GM21528 (cell line): ENCODE measurements around the gene PKD2L1.
"Not testable (repeated sequence)": the region's sequence is repeated elsewhere in the genome, so short reads cannot be mapped to it uniquely, and the experiment has no call there.

ENCODE experiments used
- ATAC-seq: cut with Tn5 transposase; IDR thresholded peaks from one replicate; pipeline ENCODE4 v1.9.1; 2021; ENCODE audit warnings: mild to moderate bottlenecking, moderate library complexity; ENCODE audit not compliant: unreplicated experiment, low FRiP score

Gene PKD2L1

DNA sequence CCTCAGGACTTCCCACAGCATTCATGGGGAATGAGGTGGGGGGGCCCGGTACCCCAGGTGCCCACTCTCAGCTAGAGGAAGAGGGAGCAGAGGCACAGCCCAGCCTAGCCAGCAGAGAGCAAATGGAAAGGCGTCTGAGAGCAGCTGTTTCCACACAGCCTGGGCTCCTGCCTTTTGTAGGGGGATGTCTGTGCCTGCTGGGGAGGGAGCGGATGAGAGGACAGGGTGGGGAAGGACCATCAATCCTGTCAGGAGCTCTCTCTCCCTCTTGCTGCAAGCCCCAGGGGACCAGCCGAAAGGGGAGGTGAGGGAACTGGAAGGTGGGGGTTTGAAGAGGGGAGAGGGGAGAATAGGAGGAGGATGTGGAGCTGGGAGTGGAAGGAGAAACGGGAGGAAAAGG is at the start of gene PKD2L1:
PKD2L1 (minus strand) TSS at position 150 of the 400 bp plus-strand sequence; CDS start at position 25, 125 bp downstream.
- no peak for ATAC-seq

DNA sequence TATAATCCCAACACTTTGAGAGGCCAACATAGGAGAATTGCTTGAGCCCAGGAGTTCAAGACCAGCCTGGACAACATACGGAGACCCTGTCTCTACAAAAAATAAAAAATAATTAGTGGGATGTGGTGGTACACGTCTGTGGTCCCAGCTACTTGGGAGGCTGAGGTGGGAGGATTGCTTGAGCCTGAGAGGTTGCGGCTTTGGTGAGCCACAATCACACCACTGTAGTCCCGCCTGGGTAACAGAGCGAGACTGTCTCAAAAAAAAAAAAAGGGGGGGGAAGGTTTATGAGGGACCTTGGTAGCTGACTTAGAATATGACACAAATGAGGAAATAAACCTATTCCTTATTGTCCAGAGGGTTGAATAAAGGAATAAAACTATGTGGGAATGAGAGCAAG is 47.8 kb upstream of the PKD2L1 start:
- ATAC-seq, result no peak

DNA sequence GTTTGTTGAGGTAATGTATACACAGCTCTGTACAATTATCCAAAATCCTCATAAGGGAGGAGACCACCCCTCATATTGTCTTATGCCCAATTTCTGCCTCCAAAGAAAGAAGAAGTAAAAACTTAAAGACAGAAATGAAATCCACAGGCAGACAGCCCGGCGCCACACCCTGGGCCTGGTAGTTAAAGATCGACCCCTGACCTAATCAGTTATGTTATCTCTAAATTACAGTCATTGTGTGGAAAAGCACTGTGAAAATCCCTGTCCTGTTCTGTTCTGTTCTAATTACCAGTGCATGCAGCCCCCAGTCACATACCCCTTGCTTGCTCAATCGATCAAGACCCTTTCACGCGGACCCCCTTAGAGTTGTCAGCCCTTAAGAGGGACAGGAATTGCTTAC is 46.6 kb upstream of the PKD2L1 start:
- ATAC-seq, result not testable (repeated sequence)

DNA sequence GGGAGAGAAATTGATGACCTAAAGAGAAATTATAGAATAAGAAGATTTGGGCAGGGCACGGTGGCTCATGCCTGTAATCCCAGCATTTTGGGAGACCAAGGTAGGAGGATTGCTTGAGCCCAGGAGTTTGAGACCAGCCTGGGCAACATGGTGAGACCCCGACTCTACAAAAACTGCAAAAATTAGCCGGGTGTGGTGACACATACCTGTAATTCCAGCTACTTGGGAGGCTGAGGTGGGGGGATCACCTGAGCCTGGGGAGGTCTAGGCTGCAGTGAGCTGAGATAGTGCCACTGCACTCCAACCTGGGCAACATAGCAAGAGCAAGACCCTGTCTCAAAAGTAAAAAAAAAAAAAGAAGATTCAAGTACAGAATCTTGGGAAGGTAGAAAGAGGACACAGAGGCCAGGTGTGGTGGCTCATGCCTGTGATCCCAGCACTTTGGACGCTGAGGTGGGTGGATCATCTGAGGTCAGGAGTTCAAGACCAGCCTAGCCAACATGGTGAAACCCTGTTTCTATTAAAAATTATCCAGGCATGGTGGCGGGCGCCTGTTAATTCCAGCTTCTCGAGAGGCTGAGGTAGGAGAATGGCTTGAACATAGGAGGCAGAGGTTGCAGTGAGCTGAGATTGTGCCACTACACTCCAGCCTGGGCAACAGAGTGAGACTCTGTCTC is 44.8 kb upstream of the PKD2L1 start:
- ATAC-seq, result not testable (repeated sequence)

DNA sequence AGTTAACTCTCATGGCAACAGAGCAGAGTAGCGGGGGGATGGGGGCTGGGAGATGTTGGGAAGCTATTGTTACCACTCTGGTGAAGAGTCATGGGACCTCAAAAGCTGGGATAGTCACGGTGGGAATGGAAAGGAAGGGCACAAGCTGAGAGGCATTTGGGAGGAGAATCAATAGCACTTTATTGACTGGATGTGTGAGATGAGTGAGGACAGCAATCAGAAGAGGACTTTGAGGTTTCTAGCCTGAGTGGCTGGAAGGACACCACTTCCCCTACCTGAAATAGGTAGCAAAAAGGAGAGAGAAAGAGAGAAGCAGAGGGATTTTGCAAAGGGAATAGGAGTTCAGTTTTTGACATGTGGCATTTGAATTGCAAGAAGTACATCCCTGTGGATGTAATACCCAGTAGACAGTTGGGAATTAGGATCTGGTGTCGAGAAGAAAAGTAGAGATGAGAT is 44.2 kb upstream of the PKD2L1 start:
- no peak for ATAC-seq

DNA sequence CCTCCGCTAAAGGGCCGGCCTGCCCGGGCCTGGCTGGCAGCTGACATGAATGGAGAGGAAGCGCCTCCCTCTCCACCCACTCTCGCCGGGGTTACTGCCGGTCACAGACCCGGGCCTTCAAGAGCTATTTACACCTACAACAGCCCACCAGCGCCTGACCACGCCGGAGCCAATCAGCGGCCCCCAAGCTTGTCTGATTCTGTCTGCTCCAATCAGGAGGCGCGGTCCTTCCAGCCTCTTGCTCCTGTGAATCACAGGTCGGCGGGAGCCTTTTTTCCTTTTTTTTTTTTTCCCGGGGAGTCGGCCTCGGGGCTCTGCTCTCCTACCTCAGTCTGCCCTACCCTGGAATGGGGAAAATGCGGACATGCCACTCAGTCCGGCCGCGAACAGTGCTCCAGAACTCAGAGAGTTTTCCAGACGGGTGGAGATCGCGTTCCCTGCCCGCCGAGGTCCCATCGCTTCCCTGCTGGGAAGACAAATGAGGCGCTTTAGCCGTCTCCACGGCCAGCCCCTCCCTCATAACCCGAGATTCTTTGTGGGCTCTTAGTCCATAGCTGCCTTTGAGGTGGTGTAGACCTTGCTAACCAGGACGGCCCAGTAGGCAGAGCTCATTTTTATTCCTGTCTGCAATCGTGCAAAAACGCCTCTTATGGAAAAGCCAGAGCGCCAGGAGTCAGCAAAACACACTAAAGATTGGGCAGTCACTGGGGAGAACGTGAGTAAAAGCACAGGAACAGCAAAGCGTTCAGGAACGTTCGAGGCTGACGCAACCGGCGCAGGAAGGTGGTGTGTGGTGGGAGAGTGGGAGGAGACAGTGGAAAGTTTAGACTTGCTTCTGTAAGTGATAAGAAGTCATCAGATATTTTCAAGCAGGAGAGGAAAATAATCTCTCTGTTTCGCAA is 43.5 kb upstream of the PKD2L1 start:
- ATAC-seq, result peak; percentile 92

DNA sequence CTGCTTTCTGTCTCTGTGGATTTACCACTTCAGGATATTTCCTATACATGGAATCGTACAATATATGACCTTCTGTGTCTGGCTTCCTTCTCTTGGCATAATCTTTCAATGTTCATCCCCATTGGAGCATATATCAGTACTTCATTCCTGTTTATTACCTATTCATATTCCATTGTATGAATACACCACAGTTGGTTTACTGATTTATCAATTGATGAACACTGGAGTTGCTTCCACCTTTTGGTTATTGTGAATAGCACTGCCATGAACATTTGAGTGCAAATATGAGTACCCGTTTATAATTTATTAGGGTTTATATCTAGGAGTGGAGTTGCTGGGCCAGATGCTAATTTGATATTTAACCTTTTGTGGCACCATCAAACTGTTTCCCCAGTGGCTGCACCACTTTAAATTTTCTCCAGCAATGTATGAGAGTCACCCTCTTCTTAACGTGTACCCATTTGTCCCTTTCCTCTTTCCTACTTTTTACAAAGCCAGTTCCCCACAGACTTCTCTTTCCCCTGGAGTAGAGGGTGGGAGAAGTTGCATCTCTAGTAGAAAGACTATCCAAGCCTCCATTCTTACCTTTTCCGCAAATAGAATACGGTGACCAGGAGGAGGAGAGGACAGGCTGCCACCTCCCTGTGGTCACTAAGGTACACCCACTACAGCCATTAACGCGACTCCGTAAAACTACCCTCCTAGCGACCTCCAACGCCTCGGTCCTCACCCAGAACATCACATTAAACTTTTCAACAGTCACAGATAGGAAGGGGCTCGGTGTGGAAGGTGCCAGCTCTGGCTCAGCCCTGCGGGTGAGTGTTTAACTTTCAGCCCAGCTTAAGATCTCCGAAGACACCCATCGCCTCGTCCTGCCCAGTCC is 42.6 kb upstream of the PKD2L1 start:
- ATAC-seq, result no peak

DNA sequence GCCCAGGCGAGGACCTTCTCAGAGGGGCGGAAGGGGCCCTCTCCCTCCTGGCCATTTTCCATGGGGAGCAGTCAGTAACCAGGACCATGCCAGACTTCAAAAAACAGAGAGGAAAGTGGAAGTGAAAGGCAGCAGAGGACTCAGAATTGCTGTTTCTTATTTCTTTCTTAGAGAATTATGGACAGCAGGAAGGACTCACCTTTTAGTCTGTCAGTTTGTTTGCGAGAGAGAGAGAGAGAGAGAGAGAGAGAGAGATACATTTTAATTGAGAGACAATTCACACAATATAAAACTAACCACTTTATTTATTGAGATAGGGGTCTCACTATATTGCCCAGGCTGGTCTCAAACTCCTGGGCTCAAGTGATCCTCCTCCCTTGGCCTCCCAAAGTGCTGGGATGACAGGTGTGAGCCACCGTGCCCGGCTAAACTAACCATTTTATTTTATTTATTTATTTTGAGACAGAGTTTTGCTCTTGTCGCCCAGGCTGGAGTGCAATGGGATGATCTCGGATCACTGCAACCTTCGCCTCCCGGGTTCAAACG is 41.5 kb upstream of the PKD2L1 start:
- ATAC-seq, result no peak

DNA sequence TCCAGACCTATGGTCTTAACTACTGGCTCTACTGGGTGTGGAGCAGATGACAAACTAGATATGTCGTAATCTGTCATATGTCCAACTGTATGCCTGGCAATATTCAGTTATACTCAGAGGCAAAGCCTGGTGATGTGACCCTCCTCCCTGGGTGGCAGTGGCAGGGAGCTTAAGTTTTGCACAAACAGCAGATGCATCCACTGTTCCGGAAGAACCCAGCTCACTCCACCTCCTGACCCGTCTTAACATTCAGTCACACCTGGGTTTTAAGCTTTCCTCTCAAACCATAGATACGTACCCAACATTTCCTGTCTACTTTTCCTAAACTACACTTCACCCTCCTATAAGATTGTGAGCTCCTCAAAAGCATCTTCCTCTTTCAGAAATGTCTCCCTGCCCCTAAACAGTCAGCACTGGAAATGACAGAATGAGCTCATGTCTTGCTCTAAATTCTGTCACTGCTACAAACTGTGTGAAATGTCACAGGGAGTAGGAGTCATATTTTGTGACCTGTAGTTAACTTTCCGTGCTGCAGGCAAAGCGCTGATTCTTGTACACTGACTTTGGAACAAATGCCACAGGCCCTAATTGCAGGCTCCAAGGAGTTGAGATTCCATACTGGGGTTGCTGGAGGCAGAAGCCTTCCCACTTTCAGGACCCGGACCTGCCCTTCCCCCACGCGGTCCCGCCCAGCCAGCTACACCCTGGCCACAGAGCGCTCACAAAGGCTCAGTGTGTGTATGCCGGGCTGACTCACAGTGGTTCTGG is 40.9 kb upstream of the PKD2L1 start:
- ATAC-seq, result no peak

DNA sequence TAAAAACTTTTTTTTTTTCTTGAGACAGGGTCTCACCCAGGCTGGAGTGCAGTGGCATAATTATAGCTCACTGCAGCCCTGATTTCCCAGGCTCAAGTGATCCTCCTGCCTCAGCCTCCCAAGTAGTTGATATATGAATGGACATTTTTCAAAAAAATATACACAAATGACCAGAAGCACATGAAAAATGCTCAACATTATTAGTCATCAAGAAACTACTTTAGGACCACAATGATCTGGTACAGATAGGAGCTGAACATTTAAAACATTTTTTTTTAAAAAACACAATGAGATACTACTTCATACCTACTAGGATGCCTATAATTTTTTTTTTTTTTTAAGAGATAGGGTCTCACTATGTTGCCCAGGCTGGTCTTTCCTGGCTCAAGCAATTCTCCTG is 38.7 kb upstream of the PKD2L1 start:
- ATAC-seq, result no peak

DNA sequence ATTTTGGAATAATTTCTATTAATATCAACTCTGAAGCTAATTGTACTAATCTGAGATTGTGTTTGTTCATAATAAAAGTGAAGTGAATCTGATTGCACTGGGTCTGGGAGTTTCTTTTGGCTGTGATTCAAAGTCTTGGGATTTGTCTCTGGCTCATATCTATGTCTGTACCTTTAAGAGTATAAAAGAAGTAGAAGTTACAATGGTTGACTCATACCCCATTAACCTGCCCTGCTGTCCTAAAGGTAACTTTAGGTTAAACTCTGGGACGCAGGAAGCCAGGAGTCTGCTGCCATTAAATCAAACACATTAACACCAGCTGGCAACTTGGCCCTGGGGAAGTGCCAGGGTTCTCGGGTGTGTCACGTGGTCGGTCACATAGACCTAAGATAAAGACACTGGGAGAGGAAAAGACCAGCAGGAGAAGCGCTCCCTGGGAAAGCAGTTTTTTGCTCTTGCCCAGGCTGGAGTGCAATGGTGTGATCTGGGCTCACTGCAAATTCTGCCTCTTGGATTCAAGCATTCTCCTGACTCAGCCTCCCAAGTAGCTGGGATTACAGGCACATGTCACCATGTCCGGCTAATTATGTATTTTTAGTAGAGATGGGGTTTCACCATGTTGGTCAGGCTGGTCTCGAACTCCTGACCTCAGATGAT is 34.8 kb upstream of the PKD2L1 start:
- no peak for ATAC-seq

DNA sequence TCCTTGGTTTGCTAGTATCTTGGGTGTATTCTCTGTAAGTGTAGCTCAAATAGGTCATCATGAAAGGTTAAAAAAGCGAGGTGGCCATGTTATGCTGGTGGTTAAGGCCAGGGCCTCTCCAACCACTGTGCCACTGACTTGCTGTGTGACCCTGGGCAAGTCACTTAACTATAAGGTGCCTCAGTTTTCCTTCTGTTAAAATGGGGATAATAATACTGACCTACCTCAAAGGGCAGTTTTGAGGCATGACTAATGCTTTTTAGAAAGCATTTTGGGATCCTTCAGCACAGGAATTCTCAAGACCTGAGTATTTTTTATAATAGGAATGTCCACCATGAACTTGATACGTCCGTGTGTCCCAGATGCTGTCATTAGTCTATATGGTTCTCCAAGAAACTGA is 34.1 kb upstream of the PKD2L1 start:
- no peak for ATAC-seq

DNA sequence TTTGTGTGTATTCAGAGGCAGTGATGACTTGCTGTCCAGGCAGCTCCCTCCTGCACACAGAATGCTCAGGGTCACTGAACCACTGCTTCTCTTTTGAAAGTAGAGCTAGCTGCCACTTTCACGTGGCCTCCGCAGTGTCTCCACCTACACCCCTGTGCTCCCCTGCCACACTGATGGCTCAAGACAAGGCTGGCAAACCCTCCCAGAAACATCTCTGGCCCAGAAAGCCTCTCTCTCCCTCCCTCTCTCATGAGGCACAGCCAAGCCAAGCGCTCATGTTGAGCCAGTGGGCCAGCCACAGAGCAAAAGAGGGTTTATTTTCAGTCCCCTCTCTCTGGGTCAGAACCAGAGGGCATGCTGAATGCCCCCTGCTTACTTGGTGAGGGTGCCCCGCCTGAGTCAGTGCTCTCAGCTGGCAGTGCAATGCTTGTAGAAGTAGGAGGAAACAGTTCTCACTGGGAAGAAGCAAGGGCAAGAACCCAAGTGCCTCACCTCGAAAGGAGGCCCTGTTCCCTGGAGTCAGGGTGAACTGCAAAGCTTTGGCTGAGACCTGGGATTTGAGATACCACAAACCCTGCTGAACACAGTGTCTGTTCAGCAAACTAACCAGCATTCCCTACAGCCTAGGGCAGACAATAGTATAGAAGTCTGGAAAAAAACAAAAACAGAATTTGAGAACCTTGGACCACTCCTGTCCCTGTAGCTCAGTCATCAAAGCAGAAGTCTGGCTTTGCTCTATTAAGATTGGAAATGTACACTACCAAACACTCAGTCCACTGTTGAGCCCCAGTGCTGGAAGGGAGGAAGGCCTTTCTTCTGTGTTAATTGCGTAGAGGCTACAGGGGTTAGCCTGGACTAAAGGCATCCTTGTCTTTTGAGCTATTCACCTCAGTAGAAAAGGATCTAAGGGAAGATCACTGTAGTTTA is 32.8 kb upstream of the PKD2L1 start:
- no peak for ATAC-seq

DNA sequence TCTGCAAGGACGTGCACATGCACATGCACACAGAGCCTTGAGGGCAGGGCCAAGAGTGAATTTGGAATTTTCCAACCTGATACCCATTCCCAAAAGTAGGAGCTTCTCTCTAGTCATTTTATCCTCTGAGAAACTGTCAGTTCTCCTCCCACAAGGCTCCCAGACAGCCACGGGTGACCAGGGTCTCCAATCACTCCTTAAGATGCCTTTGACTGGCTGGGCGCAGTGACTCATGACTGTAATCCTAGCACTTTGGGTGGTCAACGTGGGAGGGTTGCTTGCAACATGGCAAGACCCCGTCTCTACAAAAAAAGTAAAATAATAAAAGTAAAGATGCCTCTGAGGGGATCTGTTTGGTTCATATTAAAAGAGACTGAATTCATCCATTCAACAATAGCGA is 30.2 kb upstream of the PKD2L1 start:
- ATAC-seq, result no peak

DNA sequence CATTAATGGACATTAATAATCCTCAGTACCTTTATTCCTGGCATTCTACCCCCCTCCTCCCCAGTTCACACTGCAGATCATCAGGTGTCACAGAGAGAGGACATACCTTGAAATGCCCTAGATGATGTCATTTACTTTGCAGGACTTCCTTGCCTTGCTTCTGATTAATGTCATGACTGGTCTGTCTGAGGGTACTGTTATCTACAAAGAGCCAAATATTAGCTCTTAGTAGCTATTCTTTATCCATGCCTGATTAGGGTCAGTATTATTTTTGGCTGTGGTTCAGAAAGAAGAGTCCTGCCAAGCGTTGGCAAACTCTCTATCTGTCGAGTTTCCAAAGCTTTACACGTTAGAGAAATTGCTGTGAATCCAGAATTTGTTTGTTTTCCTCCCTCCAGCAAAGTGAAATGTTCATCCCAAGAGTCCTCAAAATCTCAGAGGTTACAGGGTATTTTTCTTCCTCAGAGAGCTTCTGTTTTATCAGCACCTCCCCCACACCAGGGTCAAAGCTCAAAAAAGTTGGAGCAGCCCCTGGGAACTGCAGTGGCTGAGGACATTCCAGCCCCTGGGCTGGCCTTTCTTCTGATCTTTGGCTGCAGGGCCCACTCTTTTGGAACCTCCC is 29.6 kb upstream of the PKD2L1 start:
- no peak for ATAC-seq

DNA sequence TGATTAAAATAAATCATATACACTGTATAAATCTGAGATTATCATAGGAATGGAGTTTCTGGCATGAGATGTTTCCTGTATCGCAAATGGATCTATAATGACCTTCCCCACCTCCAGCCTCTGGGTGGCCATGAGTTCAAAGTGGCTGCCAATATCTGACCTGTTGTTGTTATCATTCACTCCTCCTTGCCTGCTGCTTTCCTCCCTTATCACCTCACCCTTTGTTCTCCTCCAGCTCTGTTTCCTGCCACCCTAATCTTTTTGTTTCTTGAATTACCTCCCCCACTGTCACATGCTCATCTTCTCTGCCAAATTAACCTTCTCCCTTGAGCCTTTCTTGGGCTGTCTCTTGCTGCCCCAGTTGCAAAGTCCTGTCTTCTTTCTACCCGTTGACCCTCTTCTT is 29.0 kb upstream of the PKD2L1 start:
- ATAC-seq, result no peak

DNA sequence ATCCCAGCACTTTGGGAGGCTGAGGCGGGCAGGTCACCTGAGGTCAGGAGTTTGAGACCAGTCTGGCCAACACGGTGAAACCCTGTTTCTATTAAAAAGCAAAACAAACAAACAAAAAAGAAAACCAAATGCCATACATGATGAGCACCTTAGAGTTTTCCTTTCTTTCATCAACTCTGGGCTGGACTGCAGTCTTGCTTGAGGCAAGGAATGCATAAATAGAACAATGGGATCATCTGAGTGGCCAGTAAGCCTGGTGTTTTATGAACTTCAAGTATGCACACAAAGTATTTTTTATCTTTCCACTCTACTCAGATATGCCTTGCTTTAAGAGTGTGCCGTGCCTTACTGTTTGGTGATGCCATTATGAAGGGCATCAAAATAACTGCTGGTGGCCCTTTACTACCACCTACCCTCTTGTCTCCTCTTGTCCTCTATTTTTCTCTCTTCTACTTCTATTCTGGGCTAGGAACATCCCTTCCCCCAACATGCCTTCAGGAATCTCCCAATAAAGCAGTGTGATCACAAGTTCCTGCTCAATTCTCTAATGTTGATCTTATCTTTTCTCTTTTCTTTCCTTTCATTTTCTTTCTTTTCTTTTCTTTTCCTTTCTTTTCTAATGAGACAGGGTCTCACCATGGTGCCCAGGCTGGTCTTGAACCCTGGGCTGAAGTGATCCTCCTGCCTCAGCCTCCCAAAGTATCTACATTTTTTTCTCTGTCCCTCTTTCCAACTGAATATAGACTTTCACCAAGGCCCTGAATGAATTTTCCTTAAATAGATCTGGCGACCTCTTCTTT is 27.2 kb upstream of the PKD2L1 start:
- ATAC-seq, result no peak
